Thymus (tissue), 11 donors: ENCODE data around the gene CDHR3. TPM values are rescaled to one million over a fixed set of nuclear protein-coding genes. Genes with fewer than 3 reads are reported as not detected.

Experiments used
- DNase-seq, 9 donors: peaks; one replicate each; pipeline ENCODE4 v3.0.0-alpha.2; 2013; ENCODE audit warnings: low spot score in 9 of 9, low read depth in 6 of 9, missing footprints in 1 of 9
- H3K27ac ChIP-seq, 2 donors: one replicate each; pipeline ENCODE4 v1.5.1; 2013; ENCODE audit warnings: control low read depth in 1 of 2, low read depth in 1 of 2, low read length in 1 of 2, mild to moderate bottlenecking in 1 of 2, moderate library complexity in 1 of 2
- H3K27me3 ChIP-seq, 2 donors: one replicate each; pipeline ENCODE4 v1.5.1; 2013; ENCODE audit warnings: low read length in 1 of 2; ENCODE audit not compliant: control insufficient read depth in 2 of 2, insufficient read depth in 1 of 2
- H3K36me3 ChIP-seq, 2 donors: one replicate each; pipeline ENCODE4 v1.5.1; 2013; ENCODE audit warnings: low read length in 1 of 2, mild to moderate bottlenecking in 1 of 2, moderate library complexity in 1 of 2; ENCODE audit not compliant: control insufficient read depth in 2 of 2, insufficient read depth in 2 of 2
- H3K4me1 ChIP-seq, 2 donors: one replicate each; pipeline ENCODE4 v1.5.1; 2013; ENCODE audit warnings: low read length in 2 of 2; ENCODE audit not compliant: control insufficient read depth in 2 of 2, insufficient read depth in 2 of 2
- H3K4me3 ChIP-seq, 2 donors: one replicate each; pipeline ENCODE4 v1.5.1; 2013; ENCODE audit warnings: low read length in 2 of 2, control low read depth in 1 of 2, mild to moderate bottlenecking in 1 of 2
- H3K9me3 ChIP-seq, 2 donors: one replicate each; pipeline ENCODE4 v1.5.1; 2013; ENCODE audit warnings: low read length in 1 of 2, mild to moderate bottlenecking in 1 of 2; ENCODE audit not compliant: control insufficient read depth in 2 of 2, insufficient read depth in 1 of 2
- WGBS: extraction: QIAGEN DNeasy Blood & Tissue Kit; methylation state at CpG from one replicate; pipeline ENCODE4 v1.1.7; 2013; 5-methylcytosine and 5-hydroxymethylcytosine counted together
- polyA plus RNA-seq: library from polyadenylated mRNA; stranded (reverse); fragments of 200-250 nt; gene quantifications from one replicate; pipeline ENCODE4 v1.2.3, GENCODE V29; 2013
- total RNA-seq: library from RNA; stranded (reverse); fragments of 120-200 nt; gene quantifications from one replicate; pipeline ENCODE4 v1.2.4, GENCODE V29; 2013
- donor health status: healthy.

CDHR3 gene
- total and polyA plus RNA-seq, 2 donors = 2.2 TPM

- no peak for DNase-seq
- H3K36me3 ChIP-seq = no peaks in the 10 kb centered on the region
- peaks cover 0 to 4% of the 10 kb centered on the region in 2 donors for H3K27me3 ChIP-seq
- peaks cover 5 to 21% of the 10 kb centered on the region in 2 donors for H3K4me1 ChIP-seq
- H3K4me3 ChIP-seq = no peak overlapping the region
- H3K27ac ChIP-seq = no peak overlapping the region
- WGBS = 97% methylated on average over 11 of the region's 11 CpGs
- no peaks in the 10 kb centered on the region for H3K9me3 ChIP-seq
Measured at GRCh38 chr7:106054156-106054910, 91.3 kb downstream of the CDHR3 start.

DNA sequence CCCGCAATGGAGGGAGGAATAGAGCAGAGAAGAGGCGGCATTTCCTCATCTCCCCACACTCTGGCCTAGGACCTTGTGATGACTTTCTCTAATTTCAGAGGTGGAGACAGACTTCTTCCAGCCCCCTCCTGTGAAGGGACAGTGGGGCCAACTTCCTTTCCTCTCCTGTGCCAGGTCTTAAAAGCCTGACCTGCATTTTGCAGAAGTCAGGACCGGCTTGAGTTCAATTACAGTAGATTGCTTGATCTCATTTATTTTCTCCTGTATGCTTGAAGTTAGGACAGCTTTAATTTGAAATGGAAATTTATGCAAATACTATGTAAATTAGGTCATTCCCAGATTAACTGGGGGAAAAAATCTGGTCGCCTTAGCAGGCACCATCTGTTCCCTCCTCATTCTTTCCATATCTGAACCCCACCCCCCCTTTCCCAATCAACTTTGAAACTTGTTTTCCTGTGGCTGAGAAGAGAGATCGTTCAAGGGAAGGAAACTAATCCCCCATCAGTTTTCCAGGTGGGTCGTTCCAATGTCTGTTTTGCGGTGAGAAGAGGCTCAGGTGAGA is 92.0 kb downstream of the CDHR3 start:
- H3K27ac ChIP-seq = no peak overlapping the region
- WGBS = 88% methylated on average over 7 of the region's 7 CpGs
- peaks cover 5 to 21% of the 10 kb centered on the region in 2 donors for H3K4me1 ChIP-seq
- DNase-seq = no peak
- H3K36me3 ChIP-seq = no peaks in the 10 kb centered on the region
- no peak overlapping the region for H3K4me3 ChIP-seq
- peaks cover 0 to 4% of the 10 kb centered on the region in 2 donors for H3K27me3 ChIP-seq
- peaks cover 0 to 2% of the 10 kb centered on the region in 2 donors for H3K9me3 ChIP-seq

GRCh38 chr7:106056513-106057203 is 93.6 kb downstream of the CDHR3 start:
- Histone ChIP-seq H3K27ac (no peak overlapping the region), H3K4me3 (no peak overlapping the region), H3K4me1 (peaks cover 5 to 21% of the 10 kb centered on the region in 2 donors), H3K27me3 (peaks cover 0 to 4% of the 10 kb centered on the region in 2 donors), H3K9me3 (peaks cover 0 to 5% of the 10 kb centered on the region in 2 donors), H3K36me3 (no peaks in the 10 kb centered on the region)
- peak; percentile 30 to 82 (median 64) for DNase-seq
- WGBS = 56% methylated on average over 9 of the region's 9 CpGs

DNA sequence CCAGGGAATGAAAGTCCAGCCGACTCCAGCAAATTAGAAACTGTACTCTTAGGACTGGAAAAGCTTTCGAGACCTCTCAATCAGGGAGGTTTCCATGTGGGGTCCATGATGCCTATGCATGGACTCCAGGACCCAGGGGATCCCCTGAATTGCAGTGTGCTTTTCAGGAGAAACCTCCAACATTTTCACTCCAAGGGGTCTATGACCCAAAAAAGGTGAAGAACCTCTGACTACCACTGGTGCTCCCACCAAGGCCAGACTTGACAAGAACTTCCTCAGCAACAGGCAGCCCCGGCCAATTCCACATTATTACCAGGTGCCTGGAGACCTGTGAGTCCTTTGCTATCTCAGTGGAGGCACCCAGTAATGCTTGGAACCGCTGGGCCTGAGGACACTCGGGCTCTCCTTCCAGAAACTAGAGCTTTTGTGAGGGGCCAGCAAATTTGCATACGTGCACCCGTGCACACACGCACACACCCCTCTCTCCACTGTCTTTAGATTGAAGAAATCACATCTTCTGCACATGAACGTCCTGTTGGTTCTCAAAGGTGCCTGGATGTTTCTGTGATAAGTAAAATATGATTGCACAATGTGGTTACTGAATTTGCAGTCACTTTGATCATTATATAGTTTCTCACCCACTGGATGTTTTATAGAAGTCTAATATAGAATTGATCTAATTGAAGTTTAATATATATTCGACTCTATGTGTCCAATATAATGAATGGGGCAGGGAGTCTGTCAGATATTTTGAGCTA is 94.3 kb downstream of the CDHR3 start:
- no peak for DNase-seq

GRCh38 chr7:106057962-106058927 is 95.2 kb downstream of the CDHR3 start:
- no peaks in the 10 kb centered on the region for H3K27me3 ChIP-seq
- no peak overlapping the region for H3K4me3 ChIP-seq
- WGBS = 74% methylated on average over 19 of the region's 19 CpGs
- H3K27ac ChIP-seq = no peak overlapping the region
- H3K4me1 ChIP-seq = peaks cover 5 to 36% of the 10 kb centered on the region in 2 donors
- no peaks in the 10 kb centered on the region for H3K36me3 ChIP-seq
- peaks cover 0 to 5% of the 10 kb centered on the region in 2 donors for H3K9me3 ChIP-seq
- peak in 1 of 9 donors; percentile 31 for DNase-seq

More for the DNA sequence above, 94.3 kb downstream of the CDHR3 start:
- Histone ChIP-seq H3K27ac (no peak overlapping the region), H3K4me3 (no peak overlapping the region), H3K4me1 (peaks cover 5 to 27% of the 10 kb centered on the region in 2 donors), H3K9me3 (peaks cover 0 to 5% of the 10 kb centered on the region in 2 donors), H3K27me3 (peaks cover 0 to 4% of the 10 kb centered on the region in 2 donors), H3K36me3 (no peaks in the 10 kb centered on the region)
- WGBS = 79% methylated on average over 10 of the region's 10 CpGs

- DNase-seq = no peak
- H3K4me1 ChIP-seq = peaks cover 12 to 42% of the 10 kb centered on the region in 2 donors
- 98% methylated on average over 3 of the region's 3 CpGs for WGBS
- H3K27ac ChIP-seq = no peak overlapping the region
- H3K36me3 ChIP-seq = no peaks in the 10 kb centered on the region
- H3K9me3 ChIP-seq = peaks cover 0 to 5% of the 10 kb centered on the region in 2 donors
- no peak overlapping the region for H3K4me3 ChIP-seq
- H3K27me3 ChIP-seq = no peaks in the 10 kb centered on the region
Measured at GRCh38 chr7:106058928-106059324, 95.9 kb downstream of the CDHR3 start.

DNA sequence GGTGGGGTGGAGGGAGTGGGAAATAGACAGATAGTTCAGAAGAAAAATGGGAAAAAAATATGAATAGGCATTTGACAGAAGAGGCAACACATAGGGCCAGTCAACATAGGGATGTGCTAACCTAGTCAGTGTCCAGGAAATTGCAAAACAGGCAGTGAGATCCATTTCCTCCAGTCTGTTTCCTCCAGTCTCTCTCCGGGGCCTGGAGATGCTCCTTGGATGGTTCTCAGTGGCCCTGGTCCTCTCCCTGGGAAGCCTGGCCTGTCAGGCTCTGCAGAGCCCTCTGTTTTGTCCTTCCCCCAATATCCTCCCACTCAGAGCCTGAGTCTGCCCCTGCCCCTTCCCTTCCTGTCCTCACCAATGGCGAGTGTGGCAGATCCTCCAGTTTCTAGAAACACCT is 96.5 kb downstream of the CDHR3 start:
- Histone ChIP-seq H3K27me3 (no peaks in the 10 kb centered on the region), H3K27ac (no peak overlapping the region), H3K4me1 (peaks cover 18 to 49% of the 10 kb centered on the region in 2 donors), H3K36me3 (no peaks in the 10 kb centered on the region), H3K9me3 (peaks cover 0 to 5% of the 10 kb centered on the region in 2 donors), H3K4me3 (no peak overlapping the region)
- DNase-seq = no peak
- 94% methylated on average over 2 of the region's 2 CpGs for WGBS

- peaks cover 20 to 58% of the 10 kb centered on the region in 2 donors for H3K4me1 ChIP-seq
- H3K27ac ChIP-seq = no peak overlapping the region
Measured at GRCh38 chr7:106060394-106060920, 97.4 kb downstream of the CDHR3 start.

More at GRCh38 chr7:106060394-106060920, 97.4 kb downstream of the CDHR3 start:
- Histone ChIP-seq H3K9me3 (peaks cover 0 to 5% of the 10 kb centered on the region in 2 donors), H3K27me3 (no peaks in the 10 kb centered on the region), H3K36me3 (no peaks in the 10 kb centered on the region), H3K4me3 (no peak overlapping the region)
- WGBS = 98% methylated on average over 7 of the region's 7 CpGs
- DNase-seq = no peak
